GM10266 (cell line): ENCODE measurements around the gene ITIH6.
"Not testable (repeated sequence)": the region's sequence is repeated elsewhere in the genome, so short reads cannot be mapped to it uniquely, and the experiment has no call there.

ENCODE experiments used
- DNase-seq: peaks from one replicate; pipeline ENCODE4 v3.0.0; 2012; ENCODE audit errors: extremely low spot score
- TF ChIP-seq, protein P1 (sequence below): IDR thresholded peaks from 2 replicates; pipeline ENCODE4 v1.5.1; 2012; ENCODE audit warnings: mild to moderate bottlenecking, low read depth; ENCODE audit not compliant: control insufficient read depth, insufficient read depth; ENCODE audit errors: missing control alignments

The ITIH6 gene

DNA sequence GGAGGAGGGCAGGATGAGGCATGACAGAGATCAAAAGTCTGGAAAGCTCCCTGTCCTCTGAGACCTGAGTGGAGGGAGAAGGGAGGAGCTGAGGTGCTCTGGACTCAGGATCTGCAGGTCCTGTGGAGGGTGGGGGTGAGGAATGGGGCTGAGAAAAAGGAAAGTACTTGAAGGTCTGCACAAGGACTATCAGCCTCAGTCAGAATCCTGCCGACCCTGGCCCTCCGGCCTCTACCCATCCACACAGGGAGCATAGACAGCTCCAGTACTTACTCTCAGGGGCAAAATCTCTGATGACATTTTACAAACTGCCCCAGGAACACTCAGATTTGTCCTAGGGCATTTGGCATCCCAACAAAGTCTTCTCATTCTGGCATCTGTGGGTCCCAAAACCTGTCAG lies 991 bp upstream of the ITIH6 start:
- TF ChIP-seq, protein P1, sequence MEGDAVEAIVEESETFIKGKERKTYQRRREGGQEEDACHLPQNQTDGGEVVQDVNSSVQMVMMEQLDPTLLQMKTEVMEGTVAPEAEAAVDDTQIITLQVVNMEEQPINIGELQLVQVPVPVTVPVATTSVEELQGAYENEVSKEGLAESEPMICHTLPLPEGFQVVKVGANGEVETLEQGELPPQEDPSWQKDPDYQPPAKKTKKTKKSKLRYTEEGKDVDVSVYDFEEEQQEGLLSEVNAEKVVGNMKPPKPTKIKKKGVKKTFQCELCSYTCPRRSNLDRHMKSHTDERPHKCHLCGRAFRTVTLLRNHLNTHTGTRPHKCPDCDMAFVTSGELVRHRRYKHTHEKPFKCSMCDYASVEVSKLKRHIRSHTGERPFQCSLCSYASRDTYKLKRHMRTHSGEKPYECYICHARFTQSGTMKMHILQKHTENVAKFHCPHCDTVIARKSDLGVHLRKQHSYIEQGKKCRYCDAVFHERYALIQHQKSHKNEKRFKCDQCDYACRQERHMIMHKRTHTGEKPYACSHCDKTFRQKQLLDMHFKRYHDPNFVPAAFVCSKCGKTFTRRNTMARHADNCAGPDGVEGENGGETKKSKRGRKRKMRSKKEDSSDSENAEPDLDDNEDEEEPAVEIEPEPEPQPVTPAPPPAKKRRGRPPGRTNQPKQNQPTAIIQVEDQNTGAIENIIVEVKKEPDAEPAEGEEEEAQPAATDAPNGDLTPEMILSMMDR: no peak
- DNase-seq: no peak

DNA sequence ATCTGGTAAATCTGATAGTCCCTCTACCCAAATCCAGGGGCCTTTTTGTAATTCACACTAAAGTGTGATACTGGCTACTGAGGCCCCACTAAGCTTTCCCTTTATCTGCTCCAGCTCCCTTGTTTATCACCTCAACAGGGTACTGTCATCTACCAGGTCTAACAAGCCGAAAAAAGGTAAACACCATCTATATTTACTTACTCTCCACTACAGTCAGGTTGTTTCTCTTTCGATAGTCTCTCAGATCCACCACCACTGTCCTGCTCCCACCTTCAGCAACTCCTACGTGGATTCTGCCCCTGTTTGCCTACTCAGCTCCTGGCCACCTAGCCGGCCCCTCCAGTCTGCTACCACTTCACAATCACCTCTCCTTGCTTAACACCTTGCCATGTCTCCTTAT lies 3.3 kb downstream of the ITIH6 start:
- TF ChIP-seq, protein P1: no peak
- DNase-seq: no peak

DNA sequence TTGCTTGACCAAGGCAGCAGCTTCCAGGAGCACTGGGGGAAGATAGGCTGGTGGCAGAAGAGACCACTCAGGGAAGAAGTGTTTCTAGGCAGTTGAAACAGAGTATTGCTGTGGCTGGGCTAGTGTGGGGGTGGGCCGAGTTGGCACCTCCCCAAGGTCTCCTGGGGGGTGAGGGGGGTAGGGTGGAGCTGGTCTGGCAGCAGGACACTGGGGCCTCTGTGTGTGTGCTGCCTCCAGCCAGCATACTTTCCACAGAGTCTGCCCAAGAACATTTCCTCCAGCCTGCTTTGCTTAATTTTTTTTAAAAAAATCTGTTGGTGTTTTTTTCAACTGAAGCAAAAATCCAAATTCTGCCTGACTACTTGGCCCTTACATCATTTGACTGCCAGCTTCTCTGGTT lies 4.0 kb downstream of the ITIH6 start:
- TF ChIP-seq, protein P1: no peak
- no peak for DNase-seq

DNA sequence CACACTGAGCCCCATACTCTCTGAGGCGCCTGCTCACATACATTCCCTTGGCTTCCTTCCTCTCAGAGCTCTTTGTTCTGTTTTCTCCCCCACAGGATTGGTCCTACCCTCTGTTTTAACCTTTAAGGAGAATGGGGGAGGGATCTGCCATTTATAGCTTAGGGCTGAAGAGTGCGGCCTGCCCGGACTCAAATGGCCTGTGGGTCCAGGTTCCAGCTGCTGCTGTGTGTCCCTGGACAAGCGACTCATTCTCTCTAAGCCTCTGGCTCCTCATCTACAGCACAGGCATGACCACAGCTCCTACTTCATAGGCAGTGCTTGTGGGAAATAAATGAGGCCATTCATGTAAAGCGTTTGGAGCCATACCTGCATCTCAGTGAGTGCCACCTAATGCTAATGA lies 8.7 kb downstream of the ITIH6 start:
- DNase-seq: not testable (repeated sequence)

DNA sequence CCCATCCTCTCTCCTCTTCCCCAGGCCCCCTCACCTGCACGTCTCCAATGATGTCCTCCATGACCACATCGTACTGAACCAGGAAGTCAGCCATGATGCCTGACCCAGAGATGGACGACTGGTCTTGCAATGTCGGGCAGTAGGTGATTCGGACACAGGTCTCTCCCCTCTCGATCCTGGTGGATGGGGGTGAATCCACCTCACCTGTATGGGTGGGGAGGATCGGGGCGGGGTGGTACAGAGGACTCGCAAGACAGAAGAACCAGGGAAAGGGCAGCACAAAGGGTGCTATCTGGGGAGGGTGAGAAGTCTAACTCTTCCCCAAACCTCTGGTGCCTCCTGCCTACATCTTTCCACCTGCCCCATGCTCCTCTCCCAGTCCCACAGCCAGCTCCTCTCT lies 9.6 kb downstream of the ITIH6 start:
- TF ChIP-seq, protein P1: no peak
- no peak for DNase-seq

DNA sequence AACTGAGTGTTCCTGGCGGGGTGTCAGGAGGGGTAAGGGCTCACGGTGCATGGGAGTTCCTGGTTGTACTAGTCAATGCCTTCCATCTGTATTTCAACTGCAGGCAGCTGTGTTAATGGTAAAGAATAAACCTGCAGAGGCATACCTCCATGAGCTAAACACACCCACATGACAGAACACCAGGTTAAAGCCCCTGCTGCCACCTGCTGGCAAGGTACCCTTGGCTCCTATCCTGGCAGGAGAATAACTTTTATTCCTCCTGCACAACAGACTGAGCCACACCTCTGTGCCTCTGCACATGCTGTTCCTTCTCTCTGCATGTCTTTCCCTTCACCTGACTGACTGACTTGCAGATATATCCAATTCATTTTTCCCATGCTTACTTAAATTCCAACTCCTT lies 11.1 kb downstream of the ITIH6 start:
- DNase-seq: no peak
- TF ChIP-seq, protein P1: peak; percentile 26

DNA sequence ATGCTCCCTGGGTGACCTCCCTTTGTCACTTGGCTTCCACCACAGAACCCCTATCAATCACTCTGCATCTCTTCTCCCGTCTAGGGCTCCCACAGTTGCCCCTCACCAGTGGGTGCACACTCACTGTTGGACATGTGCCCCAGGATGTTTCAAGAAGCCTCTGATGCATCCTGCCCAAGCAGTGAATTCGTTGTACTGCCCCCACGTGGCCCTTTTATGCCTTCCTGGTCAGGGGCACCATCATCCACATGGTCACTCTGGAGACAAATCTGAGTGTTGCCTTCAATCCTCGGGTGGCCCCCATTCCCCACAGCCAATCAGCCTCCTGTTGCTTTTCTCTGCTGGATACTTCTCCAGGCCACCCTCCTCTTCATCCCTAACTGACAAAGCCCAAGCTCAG lies 12.2 kb downstream of the ITIH6 start:
- no peak for DNase-seq
- TF ChIP-seq, protein P1: no peak

DNA sequence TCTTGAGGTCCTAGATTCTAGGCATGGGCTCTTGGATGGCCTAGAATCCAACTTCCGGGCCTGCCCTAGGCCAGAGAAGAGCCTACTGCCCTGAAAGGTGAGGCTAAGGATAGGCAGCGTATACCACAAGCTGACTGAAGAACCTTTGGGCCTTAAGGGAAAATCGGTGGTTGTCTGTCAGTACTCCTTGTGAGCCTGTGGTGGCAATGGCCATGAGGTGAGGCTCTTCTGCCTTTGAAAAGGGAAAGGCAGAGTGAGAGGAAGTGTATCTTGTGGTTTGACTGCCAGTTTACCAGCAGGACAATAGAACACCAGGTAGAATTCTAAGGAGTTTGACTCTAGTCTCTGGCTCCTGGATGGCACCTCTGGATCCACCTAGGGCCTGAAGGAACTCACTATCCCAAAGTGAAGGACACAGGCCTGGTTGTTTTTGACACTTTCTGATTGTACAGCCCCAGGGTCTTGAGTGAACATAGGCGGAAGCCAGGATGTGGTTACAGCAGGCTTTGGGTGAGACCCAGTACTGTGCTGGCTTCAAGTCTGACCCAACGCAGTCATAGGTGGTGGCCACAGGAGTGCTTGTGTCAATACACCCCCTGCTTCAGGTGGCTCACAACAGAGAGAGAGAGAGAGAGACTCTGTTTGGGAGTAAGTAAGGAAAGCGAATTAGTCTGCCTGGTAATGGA lies 20.9 kb downstream of the ITIH6 start:
- TF ChIP-seq, protein P1: no peak
- no peak for DNase-seq
